NCI-H82 (cell line): ENCODE measurements around the gene PCDHGA6.

ENCODE experiments used
- DNase-seq: peaks from one replicate; lab custom pipeline; 2025; lab: John Stamatoyannopoulos, UW

PCDHGA6 gene

DNA sequence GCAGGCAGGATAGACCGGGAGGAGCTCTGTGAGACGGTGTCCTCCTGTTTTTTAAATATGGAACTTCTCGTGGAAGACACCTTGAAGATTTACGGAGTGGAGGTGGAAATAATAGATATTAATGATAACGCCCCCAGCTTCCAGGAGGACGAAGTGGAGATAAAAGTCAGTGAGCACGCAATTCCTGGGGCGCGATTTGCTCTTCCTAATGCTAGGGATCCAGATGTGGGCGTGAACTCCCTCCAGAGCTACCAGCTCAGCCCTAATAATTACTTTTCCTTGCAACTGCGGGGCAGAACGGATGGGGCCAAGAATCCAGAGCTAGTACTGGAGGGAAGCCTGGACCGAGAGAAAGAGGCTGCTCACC lies 47.8 kb downstream of the PCDHGA6 start:
- no peak for DNase-seq

DNA sequence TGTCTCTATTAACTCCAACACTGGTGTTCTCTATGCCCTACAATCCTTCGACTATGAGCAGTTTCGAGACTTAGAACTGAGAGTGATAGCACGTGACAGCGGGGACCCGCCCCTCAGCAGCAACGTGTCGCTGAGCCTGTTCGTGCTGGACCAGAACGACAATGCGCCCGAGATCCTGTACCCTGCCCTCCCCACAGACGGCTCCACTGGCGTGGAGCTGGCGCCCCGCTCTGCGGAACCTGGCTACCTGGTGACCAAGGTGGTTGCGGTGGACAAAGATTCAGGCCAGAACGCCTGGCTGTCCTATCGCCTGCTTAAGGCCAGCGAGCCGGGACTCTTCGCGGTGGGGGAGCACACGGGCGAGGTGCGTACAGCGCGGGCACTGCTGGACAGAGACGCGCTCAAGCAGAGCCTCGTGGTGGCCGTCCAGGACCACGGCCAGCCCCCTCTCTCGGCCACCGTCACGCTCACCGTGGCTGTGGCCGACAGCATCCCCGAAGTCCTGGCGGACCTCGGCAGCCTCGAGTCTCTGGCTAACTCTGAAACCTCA lies 49.1 kb downstream of the PCDHGA6 start:
- DNase-seq: no peak

DNA sequence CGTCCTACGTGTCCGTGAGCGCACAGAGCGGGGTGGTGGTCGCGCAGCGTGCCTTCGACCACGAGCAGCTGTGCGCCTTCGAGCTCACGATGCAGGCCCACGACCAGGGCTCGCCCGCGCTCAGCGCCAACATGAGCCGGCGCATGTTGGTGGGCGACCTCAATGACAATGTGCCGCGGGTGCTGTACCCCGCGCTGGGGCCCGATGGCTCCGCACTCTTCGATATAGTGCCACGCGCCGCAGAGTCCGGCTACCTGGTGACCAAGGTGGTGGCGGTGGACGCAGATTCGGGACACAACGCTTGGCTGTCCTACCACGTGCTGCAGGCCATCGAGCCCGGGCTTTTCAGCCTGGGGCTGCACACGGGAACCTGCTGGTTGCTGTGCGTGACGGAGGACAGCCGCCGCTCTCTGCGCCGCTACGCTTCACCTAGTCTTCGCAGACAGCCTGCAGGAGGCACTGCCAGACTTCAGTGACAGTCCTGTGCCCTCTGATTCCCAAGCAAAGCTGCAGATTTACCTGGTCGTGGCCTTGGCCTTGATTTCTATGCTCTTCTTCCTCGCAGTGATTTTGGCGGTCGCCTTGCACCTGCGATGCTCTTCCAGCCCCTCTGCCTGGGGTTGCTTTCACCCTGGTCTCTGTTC lies 54.2 kb downstream of the PCDHGA6 start:
- DNase-seq: no peak
